Stimulated activated effector memory CD8-positive, alpha-beta T cell treated with anti-CD3 and anti-CD28 coated beads, Interleukin-12 subunit alpha, Interleukin-12 subunit beta, amount 100 ng/mL, for 72 hours (primary cell): ENCODE measurements around the gene PBX4.
"Not testable (repeated sequence)": the region's sequence is repeated elsewhere in the genome, so short reads cannot be mapped to it uniquely, and the experiment has no call there.

Experiments
- ATAC-seq: fragments of 150-1000 bp; cut with Tn5 transposase; 2 replicates; pipeline ENCODE4 v1.10.0; 2021
- DNase-seq, 2 donors: peaks; one replicate each; pipeline ENCODE4 v3.0.0; 2021 to 2022; ENCODE audit warnings: low spot score in 2 of 2
- H3K27ac Mint-ChIP-seq: one replicate; pipeline ENCODE4 v1.8.0; 2022; ENCODE audit warnings: mild to moderate bottlenecking, mixed read lengths
- H3K36me3 Mint-ChIP-seq: one replicate; pipeline ENCODE4 v1.8.0; 2022; ENCODE audit warnings: mild to moderate bottlenecking, mixed read lengths
- H3K4me1 Mint-ChIP-seq: one replicate; pipeline ENCODE4 v1.8.0; 2022; ENCODE audit warnings: mixed read lengths
- H3K4me3 Mint-ChIP-seq: one replicate; pipeline ENCODE4 v1.8.0; 2022; ENCODE audit warnings: mild to moderate bottlenecking, mixed read lengths
- H3K9me3 Mint-ChIP-seq: one replicate; pipeline ENCODE4 v1.8.0; 2022; ENCODE audit warnings: mixed read lengths

The PBX4 gene

DNA sequence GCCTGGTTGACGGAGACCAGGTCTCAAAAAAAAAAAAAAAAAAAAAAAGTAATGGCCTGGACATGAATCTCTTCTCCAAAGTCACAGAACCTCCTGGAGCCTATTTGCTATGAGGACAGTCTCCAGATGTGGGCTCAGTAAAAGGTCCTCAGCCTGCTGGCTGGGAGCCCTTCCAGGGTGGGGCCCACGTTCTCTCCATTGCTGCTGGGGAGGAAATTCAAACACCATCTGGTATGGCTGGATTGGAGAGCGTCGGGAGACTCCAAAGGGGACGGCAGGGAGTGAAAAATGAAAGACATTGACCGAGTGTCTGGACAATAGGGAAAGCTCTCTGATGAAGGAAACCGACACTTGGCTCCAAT lies 1.3 kb upstream of the PBX4 start:
- Mint-ChIP-seq H3K36me3 (peaks cover 80% of the 10 kb centered on the region), H3K27ac (no peak overlapping the region), H3K4me1 (peaks cover 59% of the 10 kb centered on the region), H3K9me3 (no peaks in the 10 kb centered on the region), H3K4me3 (no peak overlapping the region)
- DNase-seq (no peak), ATAC-seq (no peak)

DNA sequence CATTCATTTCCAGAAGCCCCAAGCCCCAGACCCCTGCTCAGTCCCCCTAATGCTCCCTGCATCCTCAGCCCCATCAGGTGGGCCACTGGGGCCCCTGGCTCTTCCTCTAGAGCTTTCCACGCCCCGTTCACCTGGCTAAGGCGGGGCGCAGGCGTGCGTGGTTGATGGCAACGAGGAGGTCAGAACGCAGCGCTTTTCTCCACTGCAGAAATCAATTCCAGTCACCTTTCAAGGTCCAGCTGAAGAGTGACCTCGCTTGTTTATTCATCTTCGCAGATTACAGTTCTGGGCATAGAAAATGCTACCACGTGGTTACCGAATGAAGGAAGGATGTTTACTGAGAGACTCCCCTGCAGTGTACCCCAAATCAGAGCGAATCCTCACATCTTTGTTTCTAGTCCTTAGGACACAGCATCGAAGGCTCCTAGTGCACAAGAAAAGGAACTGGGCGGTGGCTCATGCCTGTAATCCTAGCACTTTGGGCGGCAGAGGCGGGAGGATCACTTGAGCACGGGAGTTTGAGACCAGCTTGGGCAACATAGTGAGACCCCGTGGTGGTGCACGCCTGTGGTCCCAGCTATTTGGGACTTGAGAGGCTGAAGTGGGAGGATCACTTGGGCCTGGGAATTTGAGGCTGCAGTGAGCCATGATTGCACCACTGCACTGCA lies 828 bp upstream of the PBX4 start:
- H3K36me3 Mint-ChIP-seq = peaks cover 80% of the 10 kb centered on the region
- no peak for ATAC-seq
- H3K9me3 Mint-ChIP-seq = no peaks in the 10 kb centered on the region
- peak overlapping the region; percentile 94 for H3K4me3 Mint-ChIP-seq
- DNase-seq = no peak
- H3K27ac Mint-ChIP-seq = peak overlapping the region; percentile 95
- peaks cover 62% of the 10 kb centered on the region for H3K4me1 Mint-ChIP-seq

DNA sequence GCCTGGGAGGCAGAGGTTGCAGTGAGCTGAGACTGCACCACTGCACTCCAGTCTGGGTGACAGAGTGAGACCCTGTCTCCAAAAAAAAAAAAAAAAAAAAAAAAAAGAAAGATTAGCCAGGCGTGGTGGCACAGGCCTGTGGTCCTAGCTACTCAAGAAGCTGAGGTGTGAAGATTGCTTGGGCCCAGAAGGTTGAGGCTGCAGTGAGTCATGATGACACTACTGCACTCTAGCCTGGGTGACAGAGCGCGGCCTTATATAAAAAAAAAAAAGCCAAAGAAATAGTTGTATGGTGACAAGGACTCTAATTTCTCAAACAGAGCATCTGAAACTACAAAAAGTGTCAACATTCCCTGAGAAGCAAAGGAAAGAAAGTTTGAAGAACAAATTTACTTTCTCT lies 3.4 kb downstream of the PBX4 start:
- H3K27ac Mint-ChIP-seq = peak overlapping the region; percentile 93
- no peak for DNase-seq
- peak; percentile 75 for ATAC-seq

DNA sequence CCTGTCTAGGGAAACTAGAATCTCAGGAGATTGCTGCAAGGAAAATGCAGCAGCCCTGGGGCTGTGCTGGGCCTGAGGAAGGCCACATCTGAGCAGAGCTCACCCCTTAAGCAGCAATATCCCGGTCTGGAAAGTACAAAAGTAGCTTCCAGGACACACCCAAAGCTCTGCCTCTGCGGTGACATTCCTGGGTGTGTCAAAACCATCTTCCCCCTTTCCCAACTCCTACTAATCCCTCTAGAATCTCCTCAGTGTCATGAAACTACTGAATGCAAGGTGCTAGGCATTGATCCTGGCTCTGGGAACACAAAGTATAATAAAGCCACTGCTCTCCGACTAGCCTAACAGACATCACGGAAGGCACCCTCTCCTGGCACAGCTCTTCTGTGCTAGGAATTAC lies 5.0 kb downstream of the PBX4 start:
- DNase-seq = no peak
- no peaks in the 10 kb centered on the region for H3K9me3 Mint-ChIP-seq

More for the DNA sequence above, 3.4 kb downstream of the PBX4 start:
- Mint-ChIP-seq H3K4me3 (peak overlapping the region; percentile 94), H3K36me3 (peaks cover 75% of the 10 kb centered on the region), H3K4me1 (peaks cover 68% of the 10 kb centered on the region), H3K9me3 (no peaks in the 10 kb centered on the region)

DNA sequence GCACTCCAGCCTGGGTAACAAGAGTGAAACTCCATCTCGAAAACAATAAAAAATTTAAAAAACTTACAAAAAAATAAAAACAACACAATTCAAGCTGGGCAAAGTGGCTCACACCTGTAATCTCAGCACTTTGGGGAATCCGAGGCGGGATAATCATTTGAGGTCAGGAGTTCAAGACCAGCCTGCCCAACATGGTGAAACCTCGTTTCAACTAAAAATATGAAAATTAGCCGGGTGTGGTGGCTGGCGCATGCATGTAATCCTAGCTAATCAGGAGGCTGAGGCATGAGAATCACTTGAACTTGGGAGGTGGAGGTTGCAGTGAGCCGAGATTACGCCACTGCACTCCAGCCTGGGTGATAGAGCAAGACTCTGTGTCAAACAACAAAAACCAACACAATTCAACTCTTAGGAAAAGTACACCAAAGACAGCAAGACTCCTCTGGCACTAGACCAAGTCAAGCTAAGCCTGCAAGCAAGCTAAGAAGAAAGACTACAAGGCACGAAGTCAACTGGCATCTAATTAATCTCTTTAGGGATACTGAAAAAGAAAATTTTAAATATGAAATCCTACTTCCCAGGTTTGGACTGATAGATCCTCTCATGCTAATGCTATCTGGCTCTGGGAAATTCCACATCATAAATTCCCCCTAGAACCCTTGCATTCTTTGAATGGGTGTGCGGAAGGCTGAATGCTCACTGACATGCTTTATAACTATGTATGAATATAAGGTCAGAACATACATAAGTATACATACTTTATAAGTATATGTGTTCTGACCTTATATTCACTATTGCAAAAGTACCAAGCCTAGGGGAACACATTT lies 7.9 kb downstream of the PBX4 start:
- H3K9me3 Mint-ChIP-seq = no peaks in the 10 kb centered on the region
- no peak for ATAC-seq
- no peak overlapping the region for H3K4me3 Mint-ChIP-seq
- H3K36me3 Mint-ChIP-seq = peaks cover 92% of the 10 kb centered on the region
- peaks cover 51% of the 10 kb centered on the region for H3K4me1 Mint-ChIP-seq
- no peak for DNase-seq
- no peak overlapping the region for H3K27ac Mint-ChIP-seq

More for the DNA sequence above, 5.0 kb downstream of the PBX4 start:
- peak overlapping the region; percentile 81 for H3K27ac Mint-ChIP-seq
- H3K4me3 Mint-ChIP-seq = peak overlapping the region; percentile 94
- H3K36me3 Mint-ChIP-seq = peaks cover 85% of the 10 kb centered on the region
- H3K4me1 Mint-ChIP-seq = peaks cover 59% of the 10 kb centered on the region
- ATAC-seq = no peak

DNA sequence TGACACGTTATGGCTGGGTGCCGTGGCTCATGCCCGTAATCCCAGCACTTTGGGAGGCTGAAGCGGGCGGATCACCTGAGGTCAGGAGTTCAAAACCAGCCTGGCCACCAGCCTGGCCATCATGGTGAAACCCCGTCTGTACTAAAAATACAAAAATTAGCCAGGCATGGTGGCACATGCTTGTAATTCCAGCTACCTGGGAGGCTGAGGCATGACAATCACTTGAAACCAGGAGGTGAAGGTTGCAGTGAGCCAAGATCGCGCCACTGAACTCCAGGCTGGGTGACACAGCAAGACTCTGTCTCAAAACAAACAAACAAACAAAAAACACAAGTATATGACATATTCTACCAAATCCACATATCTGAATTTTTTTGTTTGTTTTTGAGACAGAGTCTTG lies 11.8 kb downstream of the PBX4 start:
- not testable (repeated sequence) for ATAC-seq, H3K9me3 Mint-ChIP-seq, DNase-seq, H3K4me3 Mint-ChIP-seq
- H3K4me1 Mint-ChIP-seq = peaks cover 43% of the 10 kb centered on the region
- peaks cover 91% of the 10 kb centered on the region for H3K36me3 Mint-ChIP-seq
- H3K27ac Mint-ChIP-seq = peak overlapping the region; percentile 83

DNA sequence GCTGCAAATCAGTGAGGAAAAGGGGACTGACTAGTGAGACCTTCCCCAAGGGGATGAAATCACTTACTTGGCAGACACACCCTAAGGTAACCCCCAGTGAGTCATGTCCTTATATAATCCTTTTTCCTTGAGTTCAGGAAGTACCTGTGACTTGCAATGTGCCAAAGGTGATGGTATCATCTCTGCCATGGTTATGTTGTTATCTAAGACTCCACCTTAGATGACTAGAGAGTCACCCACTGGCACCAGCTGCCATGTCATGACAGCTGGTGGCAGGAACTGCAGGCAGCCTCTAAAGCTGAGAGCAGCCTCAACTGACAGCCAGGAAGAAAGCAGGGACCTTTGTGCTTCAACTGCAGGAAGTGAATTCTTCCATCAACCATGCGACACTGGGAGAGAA lies 12.5 kb downstream of the PBX4 start:
- H3K4me1 Mint-ChIP-seq = peaks cover 50% of the 10 kb centered on the region

DNA sequence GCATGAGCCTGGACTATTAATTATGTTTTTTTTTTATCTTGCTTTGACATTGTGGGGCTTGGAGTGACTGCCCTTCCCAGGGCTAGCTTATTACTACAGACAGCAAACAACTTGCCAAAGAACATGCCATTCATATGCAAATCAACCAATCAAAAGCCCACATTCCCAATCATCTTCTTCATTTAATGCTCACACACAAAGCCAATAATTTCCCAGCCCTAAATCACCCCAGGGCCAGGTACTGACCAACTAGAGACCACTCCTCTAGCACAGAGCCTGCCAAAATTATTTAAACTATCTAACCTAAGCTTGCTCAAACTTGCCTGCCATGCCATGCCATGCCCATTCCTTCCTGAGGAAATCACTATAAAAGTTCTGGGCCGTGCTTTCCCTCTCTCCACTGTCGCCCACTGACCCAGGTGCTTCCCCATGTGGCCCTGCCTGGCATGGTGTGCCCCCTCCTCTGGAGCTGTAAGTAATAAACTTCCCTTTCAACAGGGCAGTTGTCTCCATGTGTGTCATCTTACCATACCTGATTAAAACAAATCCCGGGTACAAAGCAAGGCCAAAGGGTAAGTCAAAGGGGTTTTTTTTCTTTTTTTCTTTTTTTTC lies 15.7 kb downstream of the PBX4 start:
- Mint-ChIP-seq H3K4me1 (peaks cover 52% of the 10 kb centered on the region), H3K9me3 (no peaks in the 10 kb centered on the region), H3K27ac (peak overlapping the region; percentile 88), H3K4me3 (peak overlapping the region; percentile 36), H3K36me3 (peaks cover 88% of the 10 kb centered on the region)
- no peak for DNase-seq
- ATAC-seq = no peak

More for the DNA sequence above, 12.5 kb downstream of the PBX4 start:
- peak overlapping the region; percentile 36 for H3K4me3 Mint-ChIP-seq
- peak overlapping the region; percentile 83 for H3K27ac Mint-ChIP-seq
- DNase-seq (no peak), ATAC-seq (peak; percentile 94)
- no peaks in the 10 kb centered on the region for H3K9me3 Mint-ChIP-seq
- H3K36me3 Mint-ChIP-seq = peaks cover 91% of the 10 kb centered on the region

DNA sequence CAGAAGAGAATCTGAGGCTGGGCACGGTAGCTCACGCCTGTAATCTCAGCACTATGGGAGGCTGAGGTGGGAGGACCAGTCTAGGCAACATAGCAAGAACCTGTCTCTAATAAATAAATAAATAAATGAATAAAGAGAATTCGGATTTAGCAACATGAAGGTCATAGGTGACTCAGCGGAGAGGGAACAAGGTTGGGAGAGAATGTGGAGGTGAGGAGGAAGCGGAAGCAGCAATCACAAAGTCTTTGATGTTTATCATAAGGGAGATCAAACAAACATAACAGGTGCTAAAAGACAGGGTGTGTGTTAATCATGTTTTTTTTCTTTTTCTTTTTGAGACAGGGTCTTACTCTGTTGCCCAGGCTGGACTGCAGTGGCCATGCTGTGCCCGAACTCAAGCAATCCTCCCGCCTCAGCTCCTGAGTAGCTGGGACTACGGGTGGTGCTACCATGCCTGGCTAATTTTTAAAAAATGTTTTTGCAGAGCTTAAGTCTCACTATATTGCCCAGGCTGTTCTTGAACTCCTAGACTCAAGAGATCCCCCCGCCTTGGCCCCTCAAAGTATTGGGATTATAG lies 16.3 kb downstream of the PBX4 start:
- H3K4me1 Mint-ChIP-seq = peaks cover 58% of the 10 kb centered on the region
- no peaks in the 10 kb centered on the region for H3K9me3 Mint-ChIP-seq
- DNase-seq (no peak), ATAC-seq (no peak)
- H3K4me3 Mint-ChIP-seq = peak overlapping the region; percentile 36
- peak overlapping the region; percentile 88 for H3K27ac Mint-ChIP-seq
- peaks cover 88% of the 10 kb centered on the region for H3K36me3 Mint-ChIP-seq

DNA sequence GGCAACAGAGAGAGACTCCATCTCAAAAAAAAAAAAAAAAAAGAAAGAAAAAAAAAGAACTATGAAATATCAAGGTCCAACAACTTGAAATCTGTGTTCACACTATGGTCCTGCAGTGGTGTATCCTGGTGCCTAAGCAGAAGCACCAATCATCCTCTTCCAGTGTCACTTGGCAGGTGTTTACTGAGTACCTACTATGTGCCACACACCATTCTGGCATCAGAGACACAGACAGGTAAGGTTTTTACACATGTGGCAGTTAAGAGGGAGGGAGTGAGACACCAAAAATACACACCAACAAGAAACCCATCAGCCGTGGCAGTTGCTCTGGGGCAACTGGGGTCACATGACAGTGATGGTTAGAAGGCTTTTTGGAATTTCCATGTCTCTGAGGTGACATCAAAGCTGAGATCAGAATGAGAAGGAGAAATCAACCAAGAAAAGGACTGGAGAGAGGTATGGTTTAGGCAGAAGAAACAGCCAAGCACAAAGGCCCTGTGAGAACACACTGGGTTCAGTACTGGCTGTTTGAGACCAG lies 17.6 kb downstream of the PBX4 start:
- ATAC-seq (no peak), DNase-seq (no peak)
- H3K36me3 Mint-ChIP-seq = peaks cover 90% of the 10 kb centered on the region
- H3K9me3 Mint-ChIP-seq = no peaks in the 10 kb centered on the region
- peak overlapping the region; percentile 36 for H3K4me3 Mint-ChIP-seq
- peak overlapping the region; percentile 88 for H3K27ac Mint-ChIP-seq
- peaks cover 58% of the 10 kb centered on the region for H3K4me1 Mint-ChIP-seq

DNA sequence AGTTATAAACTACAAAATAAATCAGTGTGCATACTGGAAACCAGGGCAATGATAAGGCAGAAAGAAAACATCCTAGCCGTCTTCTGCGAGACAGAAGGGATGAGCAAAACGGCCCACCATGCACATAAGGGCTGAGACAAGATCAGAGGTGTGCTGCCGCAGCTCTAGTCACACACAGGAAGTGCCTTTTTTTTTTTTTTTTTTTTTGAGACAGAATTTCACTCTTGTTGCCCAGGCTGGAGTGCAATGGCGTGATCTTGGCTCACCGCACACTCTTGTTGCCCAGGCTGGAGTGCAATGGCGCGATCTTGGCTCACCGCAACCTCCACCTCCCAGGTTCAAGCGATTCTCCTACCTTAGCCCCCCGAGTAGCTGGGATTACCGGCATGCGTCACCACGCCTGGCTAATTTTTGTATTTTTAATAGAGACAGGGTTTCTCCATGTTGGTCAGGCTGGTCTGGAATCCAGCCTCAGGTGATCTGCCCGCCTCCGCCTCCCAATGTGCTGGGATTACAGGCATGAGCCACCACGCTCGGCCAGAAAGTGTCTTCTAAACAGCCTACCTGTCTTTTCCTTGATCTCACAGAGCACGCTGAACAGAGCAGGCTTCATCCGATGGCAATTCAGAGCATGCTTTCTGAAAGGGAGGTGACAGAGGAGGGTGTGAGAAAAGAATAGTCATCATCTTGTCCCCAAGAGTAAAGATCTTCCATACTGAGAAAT lies 19.6 kb downstream of the PBX4 start:
- H3K4me1 Mint-ChIP-seq = peaks cover 71% of the 10 kb centered on the region
- peak; percentile 76 for ATAC-seq
- peak; percentile 38 to 81 for DNase-seq
- H3K9me3 Mint-ChIP-seq = not testable (repeated sequence)
- H3K27ac Mint-ChIP-seq = peak overlapping the region; percentile 100
- H3K36me3 Mint-ChIP-seq = peaks cover 92% of the 10 kb centered on the region
- H3K4me3 Mint-ChIP-seq = peak overlapping the region; percentile 80

DNA sequence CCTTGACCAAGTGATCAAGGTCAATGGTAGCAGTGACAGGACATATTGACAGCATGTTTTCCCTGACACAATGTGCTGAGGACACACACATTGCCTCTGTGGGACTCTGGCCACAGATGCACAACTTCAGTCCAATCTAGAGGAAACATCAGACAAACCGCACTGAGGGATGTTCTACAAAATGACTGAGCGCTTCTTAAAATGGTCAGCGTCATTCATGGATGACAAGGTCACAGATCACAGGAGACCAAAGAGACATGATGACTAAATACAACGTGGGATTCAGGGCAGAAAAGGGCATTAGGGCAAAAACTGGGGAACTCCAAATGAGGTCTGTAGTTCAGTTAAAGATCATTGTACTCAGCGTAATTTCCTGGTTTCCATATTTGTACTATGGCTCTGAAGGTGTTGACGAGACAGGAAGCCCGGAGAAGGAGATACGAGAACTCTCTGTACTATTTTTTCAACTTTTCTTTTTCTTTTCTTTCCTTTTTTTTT lies 20.6 kb downstream of the PBX4 start:
- DNase-seq = peak; percentile 43 to 78
- peak; percentile 85 for ATAC-seq
- Mint-ChIP-seq H3K4me3 (peak overlapping the region; percentile 80), H3K4me1 (peaks cover 71% of the 10 kb centered on the region), H3K36me3 (peaks cover 91% of the 10 kb centered on the region), H3K27ac (peak overlapping the region; percentile 100), H3K9me3 (no peaks in the 10 kb centered on the region)

DNA sequence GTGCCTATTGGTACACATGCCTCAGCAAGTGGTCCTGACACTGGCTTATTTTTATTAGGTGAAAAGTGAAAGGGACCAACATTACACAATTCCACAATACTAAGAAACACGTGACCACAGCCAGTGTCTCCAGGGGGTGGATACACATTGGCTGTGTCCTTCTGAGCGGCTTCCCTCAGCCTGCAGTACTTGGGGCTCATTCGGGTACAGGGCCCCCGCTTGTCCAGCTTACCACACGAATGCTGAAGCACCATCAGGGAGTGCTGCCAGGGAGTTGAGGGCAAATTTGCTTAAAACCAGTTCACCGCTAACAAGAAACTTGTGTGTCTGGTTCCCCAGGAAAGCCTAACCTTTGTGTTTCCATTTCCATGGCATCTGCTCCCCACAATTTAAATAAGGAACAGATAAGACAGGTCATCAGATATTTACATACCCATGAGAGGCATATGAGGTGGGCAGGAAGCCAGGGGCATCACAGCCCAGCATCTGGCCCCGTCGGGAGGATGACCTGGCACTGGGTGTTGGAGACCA lies 23.3 kb downstream of the PBX4 start:
- no peak for ATAC-seq
- Mint-ChIP-seq H3K9me3 (no peaks in the 10 kb centered on the region), H3K36me3 (peaks cover 85% of the 10 kb centered on the region), H3K27ac (peak overlapping the region; percentile 100), H3K4me1 (peaks cover 73% of the 10 kb centered on the region), H3K4me3 (peak overlapping the region; percentile 24)
- DNase-seq = no peak

DNA sequence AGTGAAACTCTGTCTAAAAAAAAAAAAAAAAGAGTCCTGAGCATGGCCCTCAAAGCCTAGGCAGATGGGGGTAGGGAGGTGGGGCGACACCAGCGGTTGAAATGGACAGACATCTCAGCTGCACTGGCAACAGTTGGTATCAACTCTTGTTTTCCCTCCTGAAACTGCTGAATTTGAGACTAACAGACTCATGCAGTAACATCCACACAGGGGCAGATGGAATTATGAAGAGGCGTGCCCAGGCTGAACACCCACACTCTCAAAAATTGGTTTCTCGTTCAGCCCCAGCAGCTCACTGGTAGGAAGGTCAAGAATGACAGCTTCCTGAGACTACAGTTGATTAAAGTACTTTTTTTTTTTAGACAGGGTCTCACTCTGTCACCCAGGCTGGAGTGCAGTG lies 24.1 kb downstream of the PBX4 start:
- H3K4me3 Mint-ChIP-seq = peak overlapping the region; percentile 21
- H3K4me1 Mint-ChIP-seq = peaks cover 81% of the 10 kb centered on the region
- peak overlapping the region; percentile 100 for H3K27ac Mint-ChIP-seq
- no peak for ATAC-seq
- DNase-seq = no peak
- peaks cover 87% of the 10 kb centered on the region for H3K36me3 Mint-ChIP-seq
- H3K9me3 Mint-ChIP-seq = no peaks in the 10 kb centered on the region
